GM18519 (cell line): ENCODE results near the gene STX1B.
"Not testable (repeated sequence)": the region's sequence is repeated elsewhere in the genome, so short reads cannot be mapped to it uniquely, and the experiment has no call there.

Source experiments
- ATAC-seq: cut with Tn5 transposase; IDR thresholded peaks from one replicate; pipeline ENCODE4 v1.9.1; 2021; ENCODE audit warnings: mild to moderate bottlenecking, moderate library complexity; ENCODE audit not compliant: unreplicated experiment, low FRiP score

STX1B gene

DNA sequence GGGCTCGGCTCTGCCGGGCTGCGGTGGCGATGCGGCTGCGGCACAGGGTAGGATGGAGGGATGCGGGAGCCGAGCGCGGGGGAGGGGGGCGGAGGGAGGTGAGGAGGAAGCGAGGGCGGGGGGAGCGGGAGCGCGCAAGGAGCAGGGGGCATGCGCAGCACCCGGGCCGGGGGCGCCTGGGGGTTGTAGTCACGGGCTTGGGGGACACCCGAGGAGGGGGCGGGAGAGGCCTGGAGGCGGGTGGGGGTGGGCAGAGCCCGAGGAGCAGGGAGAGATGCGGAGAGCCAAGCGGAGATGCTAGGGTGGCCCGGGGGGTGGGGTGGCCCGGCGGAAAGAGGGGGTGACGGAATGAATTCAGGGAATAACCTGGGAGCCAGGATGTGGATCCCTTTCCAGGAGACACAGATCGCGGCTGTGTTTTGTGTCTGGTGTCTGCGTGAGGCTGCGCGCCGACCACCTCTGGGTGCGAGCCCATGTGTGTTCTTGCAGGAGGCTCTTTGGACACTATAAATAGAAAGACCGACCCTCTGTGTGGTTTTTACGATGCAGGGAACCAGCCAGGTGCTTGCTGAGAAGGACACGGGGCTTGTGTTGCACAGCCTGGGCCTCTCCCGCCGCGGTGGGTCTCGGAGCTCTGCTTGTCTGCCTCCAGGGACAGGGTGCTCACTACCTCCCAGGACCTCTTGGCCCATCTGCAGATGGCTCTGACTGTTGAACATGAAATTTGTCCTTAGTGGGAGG is at the start of gene STX1B:
Gene STX1B (minus strand): TSS at position 54 of the 741 bp plus-strand sequence. CDS start 242 bp downstream, outside the sequence.
- no peak for ATAC-seq

DNA sequence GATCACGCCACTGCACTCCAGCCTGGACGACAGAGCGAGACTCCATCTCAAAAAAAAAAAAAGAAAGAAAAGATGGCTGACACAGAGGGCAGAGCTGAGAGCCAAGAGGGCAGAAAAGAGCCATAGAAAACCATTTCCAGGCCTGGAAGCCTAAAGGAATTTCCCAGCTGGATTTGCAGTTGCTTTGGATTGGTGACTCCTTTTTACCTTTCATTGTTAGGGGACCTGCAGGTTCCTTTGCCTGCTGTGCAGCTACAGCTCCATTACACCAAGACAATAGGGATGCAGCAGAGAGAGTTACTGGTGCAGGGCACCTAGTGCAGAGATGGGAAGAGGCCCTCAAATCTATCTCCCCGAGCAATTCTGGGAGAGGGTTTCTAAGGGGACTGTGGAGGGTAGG is 45.2 kb upstream of the STX1B start:
- ATAC-seq = no peak

DNA sequence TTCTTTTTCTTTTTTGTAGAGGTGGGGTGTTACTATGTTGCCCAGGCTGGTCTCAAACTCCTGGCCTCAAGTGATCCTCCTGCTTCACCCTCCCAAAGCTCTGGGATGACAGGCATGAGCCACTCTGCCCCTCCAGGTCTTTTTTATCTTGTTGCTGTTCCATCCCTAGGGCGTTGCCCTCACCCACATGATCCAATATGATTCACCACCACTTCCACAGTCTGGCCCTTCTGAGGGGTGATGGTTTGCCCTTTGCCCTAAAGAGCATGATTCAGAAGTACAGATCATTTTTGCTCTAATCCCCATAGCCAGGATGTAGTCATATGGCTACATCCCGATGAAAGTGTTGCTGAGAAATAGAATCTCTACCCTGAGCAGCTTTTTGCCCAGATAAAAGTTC is 41.7 kb upstream of the STX1B start:
- no peak for ATAC-seq

- ATAC-seq = no peak
These were observed 40.0 kb upstream of the STX1B start for GRCh38 chr16:31050280-31051030.

DNA sequence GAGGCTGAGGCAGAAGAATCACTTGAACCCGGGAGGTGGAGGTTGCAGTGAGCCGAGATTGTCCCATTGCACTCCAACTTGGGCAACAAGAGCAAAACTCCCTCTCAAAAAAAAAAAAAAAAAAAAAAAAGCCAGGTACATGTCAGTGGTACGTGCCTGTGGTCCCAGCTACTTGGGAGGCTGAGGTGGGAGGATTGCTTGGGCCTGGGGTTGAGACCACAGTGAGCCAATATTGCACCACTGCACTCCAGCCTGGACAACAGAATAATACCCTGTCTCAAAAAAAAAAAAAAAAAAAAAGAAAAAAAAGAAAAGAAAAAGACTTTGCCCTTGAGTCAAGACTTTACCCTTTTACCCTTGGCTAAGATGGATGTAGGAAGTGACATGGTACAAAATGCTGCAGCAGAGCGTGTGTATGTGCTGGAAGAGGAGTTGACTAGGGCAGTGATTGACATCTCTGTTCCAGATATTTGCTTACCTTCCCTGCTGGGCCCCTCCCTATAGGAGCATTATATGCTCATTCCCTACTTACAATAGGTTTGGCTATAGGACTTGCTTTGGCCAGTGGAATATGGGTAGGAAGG is 33.6 kb upstream of the STX1B start:
- no peak for ATAC-seq

- ATAC-seq = no peak
These were observed 32.9 kb upstream of the STX1B start for GRCh38 chr16:31043352-31043751.

DNA sequence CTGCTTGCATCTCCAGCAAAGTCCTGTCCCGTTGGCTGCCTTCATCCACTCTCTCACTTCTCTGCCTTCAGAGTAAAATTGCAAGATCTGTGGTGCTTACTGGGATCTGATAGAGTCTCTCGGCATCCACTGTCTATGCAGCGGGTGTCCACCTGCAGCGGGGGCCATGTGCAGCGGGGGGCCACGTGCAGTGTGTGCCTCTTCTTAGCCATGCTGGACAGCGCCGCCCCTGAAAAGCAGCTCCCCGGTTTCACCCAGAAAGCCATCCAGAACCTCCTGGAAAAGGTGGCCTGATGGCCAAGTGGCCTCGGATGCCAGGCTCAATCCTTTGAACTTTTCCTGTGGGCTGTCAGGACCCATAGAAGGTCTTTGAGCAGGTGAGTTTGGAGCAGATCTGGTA is 32.4 kb upstream of the STX1B start:
- ATAC-seq = no peak

GRCh38 chr16:31038993-31039392 is 28.6 kb upstream of the STX1B start:
- ATAC-seq = no peak

DNA sequence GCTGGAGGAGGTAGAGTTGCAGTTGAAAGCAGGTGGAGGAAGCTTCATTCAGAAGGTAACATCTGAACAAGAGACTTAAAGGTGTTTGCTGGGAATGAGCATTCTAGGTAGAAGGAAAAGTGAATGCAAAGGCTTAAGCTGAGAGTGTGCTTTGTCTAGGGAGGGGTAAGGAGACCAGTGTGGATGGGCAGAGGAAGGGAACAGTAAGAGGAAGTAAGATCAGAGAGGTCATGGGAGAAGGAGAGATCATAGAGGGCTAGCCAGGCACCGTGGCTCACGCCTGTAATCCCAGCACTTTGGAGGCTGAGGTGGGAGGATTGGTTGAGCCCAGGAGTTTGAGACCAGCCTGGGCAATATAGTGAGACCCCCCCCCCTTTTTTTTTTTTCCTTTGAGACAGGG is 26.3 kb upstream of the STX1B start:
- no peak for ATAC-seq

DNA sequence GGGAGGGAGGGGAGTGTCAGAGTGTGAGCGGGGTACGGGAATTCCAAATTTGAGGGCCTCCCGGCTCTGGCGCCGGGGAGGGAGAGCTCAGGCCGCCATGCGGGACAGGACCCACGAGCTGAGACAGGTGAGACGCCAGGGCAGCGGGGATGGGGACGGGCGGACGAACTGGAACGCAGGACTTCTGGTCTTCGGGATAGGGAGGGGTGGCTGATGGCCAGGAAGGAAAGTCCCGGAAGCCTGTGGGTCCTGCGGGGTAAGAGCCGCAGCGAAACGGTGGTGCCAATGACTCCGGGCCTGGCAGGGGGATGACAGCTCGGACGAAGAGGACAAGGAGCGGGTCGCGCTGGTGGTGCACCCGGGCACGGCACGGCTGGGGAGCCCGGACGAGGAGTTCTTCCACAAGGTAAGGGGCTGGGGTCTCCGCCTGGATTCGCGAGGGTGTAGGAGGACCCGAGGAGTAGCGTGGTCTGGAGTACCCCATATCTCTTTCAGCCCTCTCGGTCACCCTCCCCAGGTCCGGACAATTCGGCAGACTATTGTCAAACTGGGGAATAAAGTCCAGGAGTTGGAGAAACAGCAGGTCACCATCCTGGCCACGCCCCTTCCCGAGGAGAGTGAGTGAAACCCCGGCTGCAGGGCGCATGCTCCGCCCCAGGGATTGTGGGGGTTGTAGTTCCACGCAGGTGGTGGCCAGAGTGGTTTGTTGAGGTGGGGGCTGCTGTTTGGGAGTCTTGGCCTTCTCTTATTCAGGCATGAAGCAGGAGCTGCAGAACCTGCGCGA is 23.5 kb upstream of the STX1B start:
- ATAC-seq = peak; percentile 28

DNA sequence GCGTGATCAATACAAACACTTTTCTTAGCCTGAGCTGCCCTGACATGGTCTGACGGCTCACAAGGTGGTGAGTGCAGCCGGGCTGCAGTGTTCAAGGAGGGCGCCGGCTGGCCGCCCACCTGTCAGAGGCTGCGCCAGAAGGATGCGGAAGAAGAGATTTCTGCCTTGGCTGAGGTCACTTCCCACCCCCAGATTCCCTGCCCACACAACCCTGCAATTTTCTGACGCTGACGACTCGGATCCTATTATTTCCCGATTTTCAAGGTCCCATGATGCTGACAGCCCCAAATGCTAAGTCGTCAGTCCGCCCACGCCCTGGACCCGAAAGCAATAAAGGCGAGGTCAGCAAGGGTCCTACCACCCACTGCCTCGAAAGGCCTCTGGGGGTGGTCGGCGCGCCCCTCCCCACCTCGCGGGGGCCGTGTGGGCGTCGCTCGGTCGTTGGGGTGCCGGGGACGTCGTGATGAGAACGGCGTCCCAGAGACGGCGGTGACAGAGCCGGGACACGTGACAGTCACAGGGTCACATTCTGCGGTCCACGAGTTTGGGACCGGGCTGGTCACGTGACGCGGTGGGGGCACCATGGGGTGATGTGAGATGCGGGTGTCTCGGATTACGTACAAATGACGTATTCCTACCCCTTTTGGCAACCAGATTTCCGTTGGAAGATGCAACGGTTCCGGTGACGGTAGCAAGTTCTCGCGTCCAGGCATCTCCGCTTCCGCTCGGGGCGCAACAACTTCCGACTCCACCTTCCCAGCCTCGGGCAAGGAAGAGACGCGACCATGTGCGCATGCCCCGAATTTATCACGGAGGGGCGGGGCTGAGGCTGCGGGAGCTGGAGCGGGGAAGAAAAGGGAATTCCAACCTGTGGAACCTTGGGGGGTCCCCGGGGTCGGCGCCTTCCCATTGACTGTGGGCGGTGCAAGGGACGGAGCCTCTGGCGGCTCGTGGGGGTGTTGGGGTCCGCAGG is 22.6 kb upstream of the STX1B start, which contains the start of gene STX4:
Gene STX4 (plus strand): TSS at position 823 of the 973 bp plus-strand sequence. CDS start 248 bp downstream, outside the sequence.
- peak; percentile 74 for ATAC-seq

DNA sequence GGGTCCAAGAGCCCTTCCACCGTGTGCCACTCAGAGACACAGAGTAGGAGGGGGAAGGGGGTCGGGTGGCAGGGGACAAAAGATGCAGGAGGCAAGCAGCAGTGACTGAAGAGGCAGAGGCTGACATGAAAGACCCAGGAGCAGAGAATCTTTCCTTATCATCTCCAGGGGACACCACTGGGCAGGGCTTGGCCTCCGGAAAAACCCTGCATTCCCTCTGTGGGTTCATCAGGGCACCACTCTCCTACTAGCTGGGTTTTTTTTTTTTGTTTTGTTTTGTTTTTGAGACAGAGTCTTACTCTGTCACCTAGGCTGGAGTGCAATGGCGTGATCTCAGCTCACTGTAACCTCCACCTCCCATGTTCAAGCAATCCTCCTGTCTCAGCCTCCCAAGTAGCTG is 20.8 kb upstream of the STX1B start:
- no peak for ATAC-seq

GRCh38 chr16:31029272-31029671 is 18.8 kb upstream of the STX1B start:
- no peak for ATAC-seq

DNA sequence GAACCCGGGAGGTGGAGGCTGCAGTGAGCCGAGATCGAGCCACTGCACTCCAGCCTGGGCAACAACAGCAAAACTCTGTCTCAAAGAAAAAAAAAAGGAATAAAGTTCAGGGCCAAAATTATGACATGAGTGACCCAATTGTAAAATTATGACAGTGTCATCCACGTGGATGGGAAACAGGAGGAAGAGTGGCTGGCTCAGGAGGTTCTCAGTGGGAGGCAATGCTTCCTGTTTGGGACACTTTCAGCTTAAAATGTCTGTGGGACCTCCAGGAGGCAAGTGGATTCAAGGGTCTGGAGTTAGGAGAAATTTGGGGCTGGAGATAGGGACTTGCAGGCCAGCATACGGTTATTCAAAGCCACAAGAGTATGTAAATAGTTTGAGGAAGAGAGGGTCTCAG is 14.9 kb upstream of the STX1B start:
- ATAC-seq = no peak

GRCh38 chr16:31023627-31024226 is 13.3 kb upstream of the STX1B start:
- ATAC-seq = no peak

- ATAC-seq = no peak
These were observed 12.8 kb upstream of the STX1B start for GRCh38 chr16:31023252-31023602.

GRCh38 chr16:31022544-31023251 is 12.3 kb upstream of the STX1B start:
- no peak for ATAC-seq

DNA sequence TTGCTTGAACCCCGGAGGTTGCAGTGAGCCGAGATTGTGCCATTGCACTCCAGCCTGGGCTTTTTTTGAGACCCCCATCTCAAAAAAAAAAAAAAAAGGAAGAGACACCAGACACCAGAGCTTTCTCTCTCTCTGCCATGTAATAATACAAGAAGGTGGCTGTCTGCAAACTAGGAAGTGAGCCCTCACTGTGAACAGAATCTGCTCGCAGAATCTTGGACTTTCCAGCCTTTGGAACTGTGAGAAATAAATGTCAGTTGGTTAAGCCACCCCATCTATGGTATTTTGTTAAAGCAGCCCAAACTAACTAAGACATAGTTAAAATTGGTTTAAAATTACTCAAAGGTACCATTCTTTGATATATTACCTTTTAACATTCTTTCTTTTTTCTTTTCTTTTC is 10.1 kb upstream of the STX1B start:
- ATAC-seq = no peak

DNA sequence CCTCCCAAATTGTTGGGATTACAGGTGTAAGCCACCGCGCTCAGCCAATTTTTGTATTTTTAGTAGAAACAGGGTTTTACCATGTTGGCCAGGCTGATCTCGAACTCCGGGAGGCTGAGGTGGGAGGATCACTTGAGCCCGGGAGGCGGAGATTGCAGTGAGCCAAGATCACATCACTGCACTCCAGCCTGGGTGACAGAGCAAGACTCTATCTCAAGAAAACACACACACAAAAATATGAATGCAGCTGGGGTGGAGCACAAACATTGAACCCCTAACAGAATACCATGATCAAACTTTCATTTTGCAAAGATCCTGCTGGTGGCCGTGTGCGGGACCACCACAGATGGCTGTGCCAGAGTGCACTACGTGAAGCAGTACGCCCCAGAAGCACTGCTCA is 7.3 kb upstream of the STX1B start:
- not testable (repeated sequence) for ATAC-seq
